ENCODE measurements around the gene DDR2.

GRCh38 chr1:162704673-162705424 is 72.6 kb downstream of the DDR2 start:
- no peak for TF ChIP-seq POLR2A (IDR thresholded peaks at IDR 0.05; ENCODE audit: low read depth, low read length)
- TF ChIP-seq TAF1 (IDR thresholded peaks at IDR 0.05; ENCODE audit: low read depth, low read length) = no peak

All from GM12891 (cell line).